Right lobe of liver (tissue), 6 donors: ENCODE data around the gene ULK4. TPM values are rescaled to one million over a fixed set of nuclear protein-coding genes. Genes with fewer than 3 reads are reported as not detected.

Experiments
- ATAC-seq, 4 donors: fragments of 200-7000 bp; cut with Tn5 transposase; one replicate each; pipeline ENCODE4 v1.9.1; 2020; ENCODE audit warnings: mild to moderate bottlenecking in 4 of 4, moderate library complexity in 4 of 4
- DNase-seq, 3 donors: peaks; one replicate each; pipeline ENCODE4 v3.0.0-alpha.2; 2020
- H3K27ac ChIP-seq, 3 donors: fragments of 200-600 bp; one replicate each; pipeline ENCODE4 v1.8.0; 2022
- H3K27me3 ChIP-seq, 2 donors: fragments of 200-600 bp; one replicate each; pipeline ENCODE4 v1.8.0; 2022
- H3K36me3 ChIP-seq, 4 donors: fragments of 200-600 bp; sonication (generic) in 1 of 4; one replicate each; pipeline versions ENCODE4 v1.5.1 to v1.8.0; 2017 to 2022; ENCODE audit warnings: control low read depth in 1 of 4
- H3K4me1 ChIP-seq, 4 donors: fragments of 200-600 bp; sonication (generic) in 1 of 4; one replicate each; pipeline versions ENCODE4 v1.5.1 to v1.8.0; 2017 to 2022; ENCODE audit warnings: control low read depth in 1 of 4
- H3K4me3 ChIP-seq, 3 donors: fragments of 200-600 bp; one replicate each; pipeline ENCODE4 v1.8.0; 2022
- H3K9me3 ChIP-seq, 4 donors: fragments of 200-600 bp; sonication (generic) in 1 of 4; one replicate each; pipeline versions ENCODE4 v1.5.1 to v1.8.0; 2017 to 2022; ENCODE audit warnings: control low read depth in 1 of 4
- CTCF ChIP-seq, 4 donors: fragments of 200-600 bp in 3 of 4; fragments of 450-650 bp in 1 of 4; IDR thresholded peaks; one replicate each; pipeline versions ENCODE4 v1.5.1 to v1.8.0; 2016 to 2022; ENCODE audit warnings: antibody characterized with exemption in 4 of 4, mild to moderate bottlenecking in 2 of 4
- POLR2A ChIP-seq: fragments of 450-650 bp; IDR thresholded peaks from one replicate; pipeline ENCODE4 v1.6.1; 2017; ENCODE audit warnings: antibody characterized with exemption, mild to moderate bottlenecking
- WGBS: methylation state at CpG from one replicate; pipeline ENCODE4 v1.1.6; 2018; ENCODE audit warnings: low coverage, low lambda C conversion rate; ENCODE audit not compliant: insufficient coverage; ENCODE audit errors: missing lambda C conversion rate; 5-methylcytosine and 5-hydroxymethylcytosine counted together
- intact Hi-C, 2 donors: fragments of 100-400 bp; cut with DNase I; formaldehyde crosslinking; loops; one replicate each; pipeline versions ENCODE4 v1.11.2 to v1.14.1; 2022
- total RNA-seq, 6 experiments: library from RNA; depleted of rRNA in 2 of 6; stranded (reverse); fragments of >200 nt in 2 of 6; fragmentation: NEBNext Ultra II Directional in 3 of 6; extraction: Animal tissue kit (Norgen Biotek cat#: 25700) in 3 of 6; gene quantifications; one replicate each; pipeline versions ENCODE4 v1.1.0 to v1.2.4, GENCODE V29; 2016 to 2023
- donor health status: DM: no; HTN: yes; CAD: no.
- donor health status: DM: no; HTN: no; CAD: no.
- donor health status: DM: no; HTN: no; CAD: no.
- donor health status: DM: no; HTN: yes; CAD: no.
- donor health status: DM: no; HTN: yes; CAD: no.

The ULK4 gene
- total RNA-seq, 6 experiments from 2014 or later = 2.8 to 5.6 (median 4.9) TPM

GRCh38 chr3:41346698-41347270, 615.1 kb downstream of the ULK4 start:
- no peaks in the 10 kb centered on the region for H3K36me3 ChIP-seq
- no peak for ATAC-seq
- H3K4me3 ChIP-seq = no peak overlapping the region
- H3K27me3 ChIP-seq = no peaks in the 10 kb centered on the region
- H3K4me1 ChIP-seq = no peaks in the 10 kb centered on the region
- intact Hi-C loops = no loop called here
- H3K9me3 ChIP-seq = no peaks in the 10 kb centered on the region
- DNase-seq = no peak
- H3K27ac ChIP-seq = no peak overlapping the region
- 72% methylated on average over 4 of the region's 4 CpGs for WGBS
- no peak for TF ChIP-seq CTCF (IDR thresholded peaks at IDR 0.05)
- TF ChIP-seq POLR2A = no peak

- WGBS = 100% methylated on average over 2 of the region's 5 CpGs
- ATAC-seq (no peak), DNase-seq (no peak)
- Histone ChIP-seq H3K36me3 (no peaks in the 10 kb centered on the region), H3K4me3 (no peak overlapping the region), H3K27ac (no peak overlapping the region), H3K4me1 (no peaks in the 10 kb centered on the region), H3K9me3 (no peaks in the 10 kb centered on the region), H3K27me3 (no peaks in the 10 kb centered on the region)
- intact Hi-C loops = no loop called here
- TF ChIP-seq POLR2A (no peak), CTCF (IDR thresholded peaks at IDR 0.05) (no peak)
Observed at GRCh38 chr3:41345788-41346187, 616.1 kb downstream of the ULK4 start.

GRCh38 chr3:41339758-41340157, 622.1 kb downstream of the ULK4 start:
- intact Hi-C loops = no loop called here
- DNase-seq (no peak), ATAC-seq (no peak)
- Histone ChIP-seq H3K4me1 (no peaks in the 10 kb centered on the region), H3K27me3 (no peaks in the 10 kb centered on the region), H3K36me3 (no peaks in the 10 kb centered on the region), H3K27ac (no peak overlapping the region), H3K4me3 (no peak overlapping the region), H3K9me3 (no peaks in the 10 kb centered on the region)
- WGBS = 67% methylated on average over 1 of the region's 1 CpG
- TF ChIP-seq POLR2A (no peak), CTCF (IDR thresholded peaks at IDR 0.05) (no peak)

- no peaks in the 10 kb centered on the region for H3K36me3 ChIP-seq
- no peak for TF ChIP-seq CTCF (IDR thresholded peaks at IDR 0.05)
- no peak for TF ChIP-seq POLR2A
- H3K4me1 ChIP-seq = no peaks in the 10 kb centered on the region
- H3K27me3 ChIP-seq = no peaks in the 10 kb centered on the region
- DNase-seq (no peak), ATAC-seq (no peak)
- no peaks in the 10 kb centered on the region for H3K9me3 ChIP-seq
- intact Hi-C loops = no loop called here
- WGBS = 100% methylated on average over 1 of the region's 1 CpG
- no peak overlapping the region for H3K4me3 ChIP-seq
- H3K27ac ChIP-seq = no peak overlapping the region
Observed at GRCh38 chr3:41338276-41338675, 623.6 kb downstream of the ULK4 start.

- WGBS = 85% methylated on average over 2 of the region's 2 CpGs
- no peaks in the 10 kb centered on the region for H3K4me1 ChIP-seq
- H3K36me3 ChIP-seq = no peaks in the 10 kb centered on the region
- no peak for ATAC-seq
- H3K27me3 ChIP-seq = no peaks in the 10 kb centered on the region
- no peaks in the 10 kb centered on the region for H3K9me3 ChIP-seq
- intact Hi-C loops = no loop called here
- H3K4me3 ChIP-seq = no peak overlapping the region
- no peak for DNase-seq
- H3K27ac ChIP-seq = no peak overlapping the region
- TF ChIP-seq POLR2A (no peak), CTCF (IDR thresholded peaks at IDR 0.05) (no peak)
Observed at GRCh38 chr3:41334426-41334825, 627.5 kb downstream of the ULK4 start.
